GM21576 (cell line): ENCODE measurements around the gene NAT14.

ENCODE experiments used
- ATAC-seq: cut with Tn5 transposase; IDR thresholded peaks from one replicate; pipeline ENCODE4 v1.9.1; 2021; ENCODE audit warnings: mild to moderate bottlenecking, moderate library complexity; ENCODE audit not compliant: unreplicated experiment

NAT14 gene

DNA sequence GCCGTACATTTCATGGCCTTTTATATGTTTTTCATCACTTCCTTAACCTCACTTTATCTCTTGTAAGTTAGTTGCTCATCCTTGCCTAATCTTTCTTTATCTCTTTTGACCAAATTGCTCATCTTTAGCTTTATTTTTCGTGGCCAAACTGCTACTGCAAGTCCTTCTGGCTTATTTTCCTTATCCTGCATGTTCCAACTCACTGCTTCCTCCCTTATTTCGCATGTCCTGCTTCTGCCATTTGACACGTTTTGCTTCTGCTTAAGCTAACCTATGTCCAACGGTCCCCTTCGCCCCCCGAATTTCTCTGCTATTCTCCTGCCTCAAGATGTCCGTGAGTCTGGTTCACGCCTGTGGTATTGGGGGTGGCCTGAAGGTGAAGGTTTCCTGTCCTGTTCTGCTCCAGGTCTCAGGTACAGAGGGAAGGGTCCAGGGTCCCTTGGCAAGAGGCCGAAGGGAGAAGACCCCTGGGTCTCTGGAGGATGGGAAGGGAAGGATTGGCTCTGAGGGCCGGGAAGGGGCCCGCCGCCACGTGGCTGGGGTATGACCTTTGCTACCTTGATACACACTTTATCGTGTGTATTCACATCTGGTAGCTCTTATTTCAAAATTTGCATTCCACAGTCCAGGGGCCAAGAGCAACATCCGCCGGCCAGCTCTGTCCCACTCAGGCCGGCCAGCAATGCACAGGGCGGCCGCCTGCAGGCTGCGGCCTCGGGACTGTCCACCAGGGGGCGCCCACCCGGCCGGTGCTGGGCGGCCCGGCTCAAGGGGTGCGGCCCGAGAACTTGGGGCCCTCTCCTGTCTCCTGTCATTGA is 17.5 kb upstream of the NAT14 start:
- no peak for ATAC-seq

DNA sequence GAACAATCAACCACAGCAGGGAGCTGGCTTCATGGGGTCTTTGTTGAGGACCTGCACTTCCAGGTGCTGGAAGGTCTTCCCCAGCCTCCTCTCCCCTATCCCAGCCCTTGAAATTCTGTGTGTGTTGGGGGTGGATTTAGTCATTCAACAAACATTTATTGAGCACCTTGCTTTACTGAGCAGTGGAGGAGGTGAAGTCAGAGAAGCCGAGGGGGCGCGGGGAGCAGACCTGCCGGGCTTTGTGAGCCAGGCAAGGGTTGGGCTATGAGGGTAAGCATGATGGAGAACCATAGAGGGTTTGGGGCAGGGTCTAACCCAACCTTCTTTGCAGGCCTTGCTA is 17.0 kb upstream of the NAT14 start:
- ATAC-seq = no peak

DNA sequence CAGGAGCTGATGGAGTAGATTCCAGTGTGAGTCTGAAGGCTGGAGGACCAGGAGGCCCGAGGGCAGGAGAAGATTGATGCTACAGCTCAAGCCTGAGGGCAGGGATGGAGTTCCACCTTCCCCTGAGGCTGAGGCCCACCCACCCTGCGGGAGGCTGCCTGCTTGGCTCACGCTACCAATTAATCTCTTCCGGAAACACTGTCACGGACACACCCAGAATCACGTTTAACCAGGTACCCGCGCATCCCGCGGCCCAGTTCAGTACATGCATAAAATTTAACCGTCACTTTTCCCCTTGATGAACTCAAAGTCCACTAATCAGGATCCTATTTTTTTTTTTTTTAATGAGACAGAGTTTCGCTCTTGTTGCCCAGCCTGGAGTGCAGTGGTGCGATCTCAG is 13.7 kb upstream of the NAT14 start:
- ATAC-seq = no peak

DNA sequence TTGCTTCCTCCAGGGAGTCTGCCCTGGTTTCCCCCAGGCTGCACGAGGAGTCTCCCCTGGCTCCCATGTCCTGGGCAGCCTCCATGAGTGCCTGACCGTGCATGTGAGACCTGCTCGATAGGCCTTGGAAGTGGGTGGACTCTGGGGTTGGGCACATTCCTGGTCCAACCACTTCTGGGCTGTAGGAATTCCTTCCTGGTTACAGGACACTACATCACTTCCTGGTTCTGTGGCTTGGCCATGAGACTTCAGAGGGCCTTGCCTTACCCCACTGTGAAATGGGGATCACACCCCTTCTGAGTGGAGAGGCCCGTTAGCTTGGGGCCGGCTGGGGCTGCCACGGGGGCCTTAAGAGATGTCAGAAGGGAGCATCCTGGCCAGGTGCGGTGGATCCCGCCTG is 12.5 kb upstream of the NAT14 start:
- ATAC-seq = no peak

DNA sequence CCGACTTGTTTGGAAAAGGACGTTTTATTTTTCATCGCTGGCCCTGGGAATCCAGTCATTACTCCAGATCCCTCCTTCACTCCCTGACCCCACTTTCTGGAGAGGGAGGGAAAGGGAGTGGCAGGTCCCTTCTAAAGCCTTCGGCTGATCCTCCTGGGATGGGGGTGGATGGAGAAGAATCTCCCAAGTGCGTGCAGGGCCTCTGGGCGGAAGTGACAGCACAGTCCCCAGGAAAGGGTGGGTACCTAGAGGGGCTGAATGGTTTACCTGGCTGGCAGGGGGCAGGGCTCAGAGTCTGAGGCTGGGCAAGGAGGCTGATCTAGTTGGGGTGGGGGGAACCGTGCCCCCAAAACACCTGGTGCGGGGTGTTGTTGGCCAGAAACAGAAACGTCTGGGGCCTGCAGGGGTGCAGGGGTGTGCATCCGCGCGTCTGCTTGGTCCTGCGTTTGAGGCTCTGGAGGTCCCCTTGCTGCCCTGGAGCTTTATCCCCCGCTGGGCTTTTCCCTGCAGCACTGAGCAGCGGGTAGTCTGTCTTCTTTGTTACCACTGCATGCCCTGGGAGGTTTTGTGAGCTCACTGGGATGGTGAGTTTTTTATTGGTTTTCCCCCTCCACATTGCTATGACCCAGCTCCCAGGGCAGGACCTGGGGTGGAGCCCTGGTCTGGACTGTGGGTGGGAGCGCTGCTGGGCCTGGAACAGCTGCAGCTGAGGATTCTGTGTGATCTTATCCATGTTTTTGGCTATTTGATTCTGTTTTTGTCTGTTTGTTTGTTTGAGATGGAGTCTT is 11.6 kb upstream of the NAT14 start:
- no peak for ATAC-seq

DNA sequence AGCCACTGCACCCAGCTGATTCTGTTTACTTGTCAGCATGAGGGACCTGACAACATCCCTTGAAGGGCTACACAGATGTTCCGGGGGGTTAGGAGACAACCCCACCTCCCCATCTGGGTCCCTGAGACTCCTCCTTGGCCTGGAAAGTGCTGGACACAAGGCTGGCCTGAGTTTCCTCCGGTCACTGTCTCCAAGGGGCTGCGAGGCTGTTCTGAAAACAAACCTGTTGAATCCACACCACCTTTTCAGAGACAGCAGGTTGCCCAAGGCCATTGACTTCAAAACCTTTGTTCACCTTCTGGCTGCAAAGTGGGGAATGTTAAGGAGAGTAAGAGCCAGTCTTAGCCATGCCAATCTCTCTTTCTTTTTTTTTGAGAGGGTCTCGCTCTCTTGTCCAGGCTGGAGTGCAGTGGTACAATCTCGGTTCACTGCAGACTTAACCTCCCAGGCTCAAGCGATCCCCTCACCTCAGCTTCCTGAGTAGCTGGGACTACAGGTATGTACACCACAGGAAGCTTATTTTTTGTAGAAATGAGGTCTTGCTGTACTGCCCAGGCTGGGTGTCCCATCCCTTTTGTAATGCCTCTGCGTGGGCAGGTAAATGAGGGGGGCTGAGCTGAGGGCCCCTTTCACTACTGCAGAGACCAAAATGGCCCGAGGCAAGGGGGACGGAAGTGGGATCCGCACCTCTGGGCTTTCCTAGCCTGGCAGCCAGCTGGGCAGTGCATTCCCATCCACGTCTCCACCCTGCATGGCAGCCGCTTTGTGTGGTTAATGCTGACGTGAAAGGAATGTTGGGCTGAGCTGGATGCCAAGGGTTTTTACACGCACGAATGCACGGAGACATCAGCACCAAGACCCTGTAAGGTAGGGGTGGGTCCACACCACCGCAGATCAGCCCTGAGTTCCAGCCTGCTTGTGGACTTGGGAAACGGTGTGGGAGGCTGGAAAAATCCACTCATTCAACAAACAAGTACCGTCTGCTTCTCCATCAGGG is 10.4 kb upstream of the NAT14 start:
- no peak for ATAC-seq

DNA sequence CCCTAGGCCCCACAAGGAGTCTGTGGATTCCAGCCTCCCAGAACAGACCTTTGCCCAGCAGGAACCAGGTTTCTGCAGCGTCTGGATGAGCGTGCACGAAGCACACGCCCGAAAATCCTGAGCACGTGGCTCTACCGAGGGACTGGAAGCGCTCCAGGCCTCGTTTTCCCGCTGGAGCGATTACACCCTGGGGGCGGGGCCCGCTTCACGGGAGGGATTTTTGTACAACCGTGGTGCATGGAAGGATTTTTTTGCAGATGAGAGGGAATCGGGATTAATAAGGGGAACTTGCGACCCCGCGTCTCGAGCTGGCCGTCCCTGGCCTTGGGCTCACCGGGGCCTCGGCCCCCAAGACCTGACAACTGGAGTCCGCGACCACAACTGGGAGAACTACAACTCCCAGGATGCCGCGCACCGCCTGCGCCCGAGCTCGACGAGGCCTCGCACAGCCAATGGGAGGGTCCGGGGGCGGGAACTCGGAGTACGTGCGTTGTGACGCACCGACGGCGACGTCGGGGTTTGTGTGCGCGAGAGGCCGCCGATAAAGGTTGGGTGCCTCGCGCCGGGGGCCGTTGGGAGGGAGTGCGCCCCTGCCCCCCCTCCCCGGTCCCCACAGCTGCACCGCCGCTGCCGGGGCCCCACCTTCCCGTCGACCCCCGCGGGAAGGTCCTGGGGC is 8.8 kb upstream of the NAT14 start, which contains the start of gene ZNF628:
Gene ZNF628 (plus strand): TSS at position 518 of the 676 bp plus-strand sequence. CDS start 3,294 bp downstream, outside the sequence.
- ATAC-seq = peak; percentile 85

DNA sequence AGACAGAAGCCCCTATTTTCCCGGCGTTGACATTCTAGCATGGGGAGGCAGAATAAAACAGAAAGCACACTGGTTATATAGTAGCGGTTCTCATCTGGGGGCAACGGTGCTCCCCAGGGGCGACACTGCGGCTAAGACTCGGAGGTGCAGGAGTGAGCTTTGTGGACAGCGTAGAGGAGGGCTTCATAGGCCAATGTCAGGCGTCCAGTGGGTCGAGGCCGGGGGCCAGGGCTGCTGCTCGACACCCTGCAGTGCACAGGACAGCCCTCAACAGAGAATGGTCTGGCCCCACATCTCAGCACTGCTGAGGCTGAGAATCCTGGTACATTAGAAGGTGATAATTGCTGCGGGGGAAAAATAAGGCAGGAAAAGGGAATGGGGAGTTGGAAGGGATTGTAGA is 7.1 kb upstream of the NAT14 start:
- ATAC-seq = no peak

DNA sequence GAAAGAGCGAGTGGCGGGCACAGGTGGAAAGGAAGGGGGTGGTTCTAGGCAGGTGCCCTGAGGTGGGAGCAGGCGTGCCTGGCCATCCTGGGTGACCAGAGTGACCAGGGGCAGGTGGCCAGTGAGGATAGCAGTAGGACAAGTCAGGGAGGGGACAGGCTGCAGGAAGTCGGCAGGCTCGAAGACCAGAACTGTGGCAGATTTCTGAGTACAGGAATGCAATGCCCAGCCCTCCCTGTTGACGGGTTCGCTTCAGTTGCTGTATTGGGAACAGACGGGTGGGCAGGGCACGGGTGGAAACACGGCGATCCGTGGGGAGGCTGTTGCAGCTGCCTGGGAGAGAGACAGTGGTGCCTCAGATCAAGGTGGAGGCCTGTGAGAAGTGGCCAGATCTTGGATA is 6.6 kb upstream of the NAT14 start:
- no peak for ATAC-seq

DNA sequence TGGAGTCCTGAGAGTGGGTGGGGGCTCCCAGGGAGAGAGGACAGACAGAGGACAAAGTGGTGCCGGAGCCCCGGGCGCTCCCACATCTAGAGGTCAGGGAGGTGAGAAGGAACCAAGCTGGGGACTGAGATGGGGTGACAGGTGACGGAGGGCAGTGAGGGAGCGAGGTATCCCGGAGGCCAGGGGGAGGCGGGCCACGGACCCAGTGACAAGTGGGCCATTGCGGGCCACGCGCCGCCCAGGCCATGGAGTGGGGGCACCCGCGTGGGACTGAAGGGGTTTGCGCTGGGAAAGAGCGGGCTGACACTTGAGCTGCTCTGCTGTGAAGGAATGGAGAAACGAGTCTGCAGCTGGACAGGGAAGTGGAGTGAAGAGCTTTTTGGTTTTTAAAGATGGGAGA is 5.9 kb upstream of the NAT14 start:
- no peak for ATAC-seq

DNA sequence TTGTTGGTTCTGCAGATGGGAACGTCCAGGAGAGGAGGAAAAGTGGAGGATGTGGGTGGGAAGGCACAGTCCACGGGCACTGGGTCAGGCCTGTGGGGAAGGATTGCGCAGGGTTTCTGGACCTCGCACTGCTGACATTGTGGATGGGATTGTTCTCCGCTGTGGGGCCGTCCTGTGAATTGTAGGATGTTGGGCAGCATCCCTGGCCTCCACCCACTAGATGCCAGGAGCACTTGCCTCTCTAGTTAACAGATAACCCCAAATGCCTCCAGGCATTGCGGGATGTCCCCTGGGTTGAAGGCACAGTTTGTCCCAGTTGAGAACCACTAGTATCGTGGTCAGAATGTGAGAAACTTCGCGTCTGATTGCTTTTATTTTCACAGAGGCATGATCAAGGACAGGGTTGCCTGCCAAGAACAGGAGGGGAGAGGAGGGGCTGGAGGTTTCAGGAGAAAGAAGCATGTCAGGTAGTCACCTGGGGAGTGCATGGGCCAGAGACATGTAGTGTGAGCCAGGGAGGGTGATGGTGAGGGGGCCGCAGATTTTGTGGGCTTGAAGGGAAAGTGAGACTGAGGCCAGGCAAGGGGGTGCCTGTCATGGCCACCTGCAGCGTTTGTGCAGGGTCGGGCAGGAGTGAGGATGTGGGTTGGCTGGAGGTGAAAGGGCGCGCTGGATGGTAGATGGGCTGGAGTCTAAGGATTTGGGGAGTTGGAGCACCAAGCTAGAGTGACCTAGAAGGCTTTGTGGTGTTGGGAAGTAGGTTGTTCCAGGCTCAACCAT is 5.3 kb upstream of the NAT14 start:
- ATAC-seq = no peak

DNA sequence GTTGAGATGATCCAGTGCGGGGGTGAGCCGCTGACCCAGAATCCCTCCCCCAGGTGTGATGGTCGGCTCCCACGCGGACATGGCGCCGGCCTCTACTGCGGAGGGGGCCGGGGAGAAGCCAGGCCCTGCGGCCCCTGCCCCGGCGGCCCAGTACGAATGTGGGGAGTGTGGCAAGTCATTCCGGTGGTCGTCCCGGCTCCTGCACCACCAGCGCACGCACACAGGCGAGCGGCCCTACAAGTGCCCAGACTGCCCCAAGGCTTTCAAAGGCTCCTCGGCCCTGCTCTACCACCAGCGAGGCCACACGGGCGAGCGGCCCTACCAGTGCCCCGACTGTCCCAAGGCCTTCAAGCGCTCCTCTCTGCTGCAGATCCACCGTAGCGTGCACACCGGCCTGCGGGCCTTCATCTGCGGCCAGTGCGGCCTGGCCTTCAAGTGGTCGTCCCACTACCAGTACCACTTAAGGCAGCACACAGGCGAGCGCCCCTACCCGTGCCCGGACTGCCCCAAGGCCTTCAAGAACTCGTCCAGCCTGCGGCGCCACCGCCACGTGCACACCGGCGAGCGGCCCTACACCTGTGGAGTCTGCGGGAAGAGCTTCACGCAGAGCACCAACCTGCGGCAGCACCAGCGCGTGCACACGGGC is 3.7 kb upstream of the NAT14 start:
- no peak for ATAC-seq

DNA sequence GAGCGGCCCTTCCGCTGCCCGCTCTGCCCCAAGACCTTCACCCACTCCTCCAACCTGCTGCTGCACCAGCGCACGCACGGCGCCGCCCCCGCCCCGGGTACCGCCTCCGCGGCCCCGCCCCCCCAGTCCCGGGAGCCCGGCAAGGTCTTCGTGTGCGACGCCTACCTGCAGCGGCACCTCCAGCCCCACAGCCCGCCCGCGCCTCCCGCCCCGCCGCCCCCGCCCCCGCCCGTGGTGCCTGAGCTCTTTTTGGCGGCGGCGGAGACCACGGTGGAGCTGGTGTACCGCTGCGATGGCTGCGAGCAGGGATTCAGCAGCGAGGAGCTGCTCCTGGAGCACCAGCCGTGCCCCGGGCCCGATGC is 3.2 kb upstream of the NAT14 start:
- no peak for ATAC-seq

DNA sequence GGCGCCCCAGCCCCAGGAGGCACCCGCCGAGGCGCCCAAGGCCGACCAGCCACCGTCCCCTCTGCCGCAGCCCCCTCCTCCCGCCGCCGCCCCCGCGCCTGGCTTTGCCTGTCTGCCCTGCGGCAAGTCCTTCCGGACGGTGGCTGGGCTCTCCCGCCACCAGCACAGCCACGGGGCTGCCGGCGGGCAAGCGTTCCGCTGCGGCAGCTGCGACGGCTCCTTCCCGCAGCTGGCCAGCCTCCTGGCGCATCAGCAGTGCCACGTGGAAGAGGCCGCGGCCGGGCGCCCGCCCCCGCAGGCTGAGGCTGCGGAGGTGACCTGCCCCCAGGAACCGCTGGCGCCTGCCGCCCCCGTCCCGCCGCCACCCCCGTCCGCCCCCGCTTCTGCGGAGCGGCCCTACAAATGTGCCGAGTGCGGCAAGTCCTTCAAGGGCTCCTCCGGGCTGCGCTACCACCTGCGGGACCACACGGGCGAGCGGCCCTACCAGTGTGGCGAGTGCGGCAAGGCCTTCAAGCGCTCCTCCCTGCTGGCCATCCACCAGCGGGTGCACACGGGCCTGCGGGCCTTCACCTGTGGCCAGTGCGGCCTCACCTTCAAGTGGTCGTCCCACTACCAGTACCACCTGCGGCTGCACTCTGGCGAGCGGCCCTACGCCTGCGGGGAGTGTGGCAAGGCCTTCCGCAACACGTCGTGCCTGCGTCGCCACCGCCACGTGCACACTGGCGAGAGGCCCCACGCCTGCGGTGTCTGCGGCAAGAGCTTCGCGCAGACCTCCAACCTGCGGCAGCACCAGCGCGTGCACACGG is 2.6 kb upstream of the NAT14 start:
- ATAC-seq = no peak

DNA sequence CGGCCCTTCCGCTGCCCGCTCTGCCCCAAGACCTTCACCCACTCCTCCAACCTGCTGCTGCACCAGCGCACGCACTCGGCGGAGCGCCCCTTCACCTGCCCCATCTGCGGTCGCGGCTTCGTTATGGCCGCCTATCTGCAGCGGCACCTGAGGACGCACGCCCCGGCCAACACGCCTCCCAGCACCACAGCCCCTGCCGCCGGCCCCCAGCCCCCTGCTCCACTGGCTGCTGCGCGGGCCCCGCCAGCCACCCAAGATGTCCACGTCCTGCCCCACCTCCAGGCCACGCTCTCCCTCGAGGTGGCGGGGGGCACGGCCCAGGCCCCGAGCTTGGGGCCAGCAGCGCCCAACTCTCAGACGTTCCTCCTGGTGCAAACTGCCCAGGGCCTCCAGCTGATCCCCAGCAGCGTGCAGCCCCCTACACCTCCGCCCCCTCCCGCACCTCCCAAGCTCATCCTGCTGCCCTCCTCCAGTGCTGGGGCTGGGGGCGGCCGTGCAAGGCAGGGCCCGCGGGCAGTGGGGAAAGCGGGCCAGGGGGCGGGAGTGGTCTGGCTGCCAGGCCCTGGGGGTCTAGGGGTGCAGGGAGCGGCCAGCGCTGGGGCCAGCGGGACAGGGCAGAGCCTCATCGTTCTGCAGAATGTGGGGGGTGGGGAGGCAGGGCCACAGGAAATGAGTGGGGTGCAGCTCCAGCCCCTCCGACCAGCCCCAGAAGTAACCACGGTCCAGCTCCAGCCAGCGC is 1.9 kb upstream of the NAT14 start:
- ATAC-seq = no peak

DNA sequence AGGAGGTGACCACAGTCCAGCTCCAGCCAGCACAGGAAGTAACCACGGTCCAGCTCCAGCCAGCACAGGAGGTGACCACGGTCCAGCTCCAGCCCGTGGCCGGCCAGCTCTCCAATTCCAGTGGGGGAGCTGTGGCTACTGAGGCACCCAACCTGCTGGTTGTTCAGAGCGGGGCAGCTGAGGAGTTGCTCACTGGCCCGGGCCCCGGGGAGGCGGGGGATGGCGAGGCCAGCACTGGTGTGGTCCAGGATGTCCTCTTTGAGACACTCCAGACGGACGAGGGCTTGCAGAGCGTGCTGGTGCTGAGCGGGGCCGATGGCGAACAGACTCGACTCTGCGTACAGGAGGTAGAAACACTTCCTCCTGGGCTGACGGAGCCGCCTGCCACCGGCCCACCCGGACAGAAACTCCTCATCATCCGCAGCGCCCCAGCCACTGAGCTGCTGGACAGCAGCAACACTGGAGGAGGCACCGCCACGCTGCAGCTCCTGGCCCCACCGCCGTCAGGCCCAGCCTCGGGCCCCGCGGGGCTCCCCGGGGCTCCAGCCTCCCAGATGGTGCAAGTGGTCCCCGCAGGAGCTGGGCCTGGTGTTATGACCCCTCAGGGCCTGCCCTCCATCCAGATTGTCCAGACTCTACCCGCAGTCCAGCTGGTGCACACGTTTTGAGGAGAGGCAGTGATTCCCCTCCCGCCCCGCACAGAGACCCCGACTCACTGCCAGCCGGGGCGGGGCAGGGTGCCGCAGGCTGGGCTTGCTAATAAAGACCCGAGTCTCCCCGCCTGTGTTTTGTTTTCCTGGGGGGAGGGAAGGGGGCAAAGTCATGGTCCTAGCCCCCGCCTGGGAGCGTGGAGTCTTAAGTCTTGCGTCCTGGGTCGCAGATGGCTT is 1.0 kb upstream of the NAT14 start:
- no peak for ATAC-seq

DNA sequence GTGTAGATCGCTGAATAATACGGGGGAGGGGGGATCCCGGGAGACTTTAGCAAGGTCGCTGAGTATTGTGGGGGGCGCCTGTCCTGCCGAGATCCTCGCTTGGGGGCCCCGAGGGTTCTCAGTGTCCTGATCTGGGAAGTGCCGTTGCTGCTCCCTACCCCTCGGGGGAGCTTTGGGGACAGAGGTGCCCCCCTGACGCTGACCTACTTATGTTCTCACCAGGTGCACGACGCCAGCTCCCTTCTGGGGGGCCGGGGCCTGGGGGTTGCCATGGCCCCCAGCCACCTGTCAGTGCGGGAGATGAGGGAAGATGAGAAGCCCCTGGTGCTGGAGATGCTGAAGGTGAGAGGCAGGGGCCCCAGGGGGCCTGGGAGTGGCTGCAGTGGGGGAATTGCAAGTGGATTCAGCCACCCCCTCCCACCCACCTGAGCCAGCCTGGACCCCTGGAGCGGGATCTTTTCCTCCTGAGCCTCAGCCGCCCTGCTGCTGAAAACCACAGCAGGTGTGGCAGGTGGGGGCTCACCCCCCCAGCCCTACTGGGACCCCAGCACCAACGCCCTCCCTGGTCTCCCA is 537 bp downstream of the NAT14 start:
- ATAC-seq = no peak
